ENCODE measurements around the gene ZNF672. TPM values are rescaled to one million over a fixed set of nuclear protein-coding genes. Genes with fewer than 3 reads are reported as not detected.
"Not testable (repeated sequence)": the region's sequence is repeated elsewhere in the genome, so short reads cannot be mapped to it uniquely, and the experiment has no call there.

The ZNF672 gene
- total RNA-seq, 1 donor from 2014 or later, result 11.2 TPM

GRCh38 chr1:248813546-248813945, 24.5 kb upstream of the ZNF672 start:
- no peak for DNase-seq

GRCh38 chr1:248814351-248814750, 23.7 kb upstream of the ZNF672 start:
- no peak for DNase-seq

GRCh38 chr1:248815407-248816034, 22.5 kb upstream of the ZNF672 start:
- DNase-seq, result no peak

- no peak for DNase-seq
Observed at GRCh38 chr1:248816042-248816851, 21.8 kb upstream of the ZNF672 start.

- no peak for DNase-seq
Observed at GRCh38 chr1:248817065-248817464, 21.0 kb upstream of the ZNF672 start.

GRCh38 chr1:248818505-248819374, 19.3 kb upstream of the ZNF672 start:
- no peak for DNase-seq

GRCh38 chr1:248820041-248820585, 17.9 kb upstream of the ZNF672 start:
- no peak for DNase-seq

- DNase-seq, result no peak
Observed at GRCh38 chr1:248821101-248821500, 16.9 kb upstream of the ZNF672 start.

GRCh38 chr1:248821641-248822040, 16.4 kb upstream of the ZNF672 start:
- no peak for DNase-seq

- no peak for DNase-seq
Observed at GRCh38 chr1:248822148-248823032, 15.6 kb upstream of the ZNF672 start.

GRCh38 chr1:248823517-248824001, 14.5 kb upstream of the ZNF672 start:
- DNase-seq, result no peak

GRCh38 chr1:248824301-248824700, 13.7 kb upstream of the ZNF672 start:
- DNase-seq, result no peak

- no peak for DNase-seq
Observed at GRCh38 chr1:248824701-248825100, 13.3 kb upstream of the ZNF672 start.

- DNase-seq, result no peak
Observed at GRCh38 chr1:248825136-248825535, 12.9 kb upstream of the ZNF672 start.

- no peak for DNase-seq
Observed at GRCh38 chr1:248825573-248825908, 12.5 kb upstream of the ZNF672 start.

GRCh38 chr1:248825909-248826760, 11.9 kb upstream of the ZNF672 start, which contains the start of gene SH3BP5L:
Gene SH3BP5L (minus strand): TSS chr1:248825915. CDS start chr1:248824935, 980 bp downstream.
- peak; percentile 98 for DNase-seq

- no peak for DNase-seq
Observed at GRCh38 chr1:248828845-248829244, 9.2 kb upstream of the ZNF672 start.

GRCh38 chr1:248830718-248831017, 7.4 kb upstream of the ZNF672 start:
- not testable (repeated sequence) for DNase-seq

- DNase-seq, result no peak
Observed at GRCh38 chr1:248831842-248832241, 6.2 kb upstream of the ZNF672 start.

GRCh38 chr1:248834343-248834940, 3.6 kb upstream of the ZNF672 start:
- no peak for DNase-seq

Measured in skin of body (tissue), 2 donors.